Cardiac muscle cell (in vitro differentiated cells and primary cell): Measurements from ENCODE around the gene HEPH. TPM values are rescaled to one million over a fixed set of nuclear protein-coding genes. Genes with fewer than 3 reads are reported as not detected.

Experiments used
- DNase-seq, 2 donors: peaks; one replicate each; pipeline versions ENCODE4 v3.0.0 to v3.0.0-alpha.2; 2010 to 2017; ENCODE audit warnings: low read depth in 1 of 2, low spot score in 1 of 2
- H3K27ac ChIP-seq: fragments of 200-600 bp; sonication (generic); 2 replicates; pipeline ENCODE4 v1.5.1; 2016
- H3K27me3 ChIP-seq: fragments of 200-600 bp; sonication (generic); 2 replicates; pipeline ENCODE4 v1.6.0; 2016; ENCODE audit warnings: control low read depth
- H3K36me3 ChIP-seq: fragments of 200-600 bp; sonication (generic); 2 replicates; pipeline ENCODE4 v1.5.1; 2016; ENCODE audit warnings: control low read depth
- H3K4me1 ChIP-seq: fragments of 200-600 bp; sonication (generic); 2 replicates; pipeline ENCODE4 v1.8.1; 2017; ENCODE audit warnings: low read depth, mild to moderate bottlenecking, mixed run types
- H3K4me3 ChIP-seq: fragments of 200-600 bp; sonication (generic); 2 replicates; pipeline ENCODE4 v1.5.1; 2016; ENCODE audit warnings: mild to moderate bottlenecking
- H3K9me3 ChIP-seq: fragments of 200-600 bp; sonication (generic); 2 replicates; pipeline ENCODE4 v1.5.1; 2017; ENCODE audit warnings: low read depth, mild to moderate bottlenecking, control low read depth
- polyA plus RNA-seq: library from polyadenylated mRNA; unstranded; fragments of >200 nt; fragmentation: Nextera tagmentation; extraction: Ambion mirVana; gene quantifications from 2 replicates; pipeline ENCODE4 v1.2.1, GENCODE V29; 2016
- total RNA-seq: library from RNA; depleted of rRNA; stranded (reverse); fragments of >200 nt; gene quantifications from 2 replicates; pipeline ENCODE4 v1.2.3, GENCODE V29; 2016
- TF ChIP-seq, protein P1 (sequence below): IDR thresholded peaks from 2 replicates; pipeline ENCODE4 v1.5.1; 2012; ENCODE audit warnings: low read depth, mild to moderate bottlenecking, low read length

The HEPH gene
- total and polyA plus RNA-seq, 2 experiments from 2014 or later: 52.3 to 137 TPM

DNA sequence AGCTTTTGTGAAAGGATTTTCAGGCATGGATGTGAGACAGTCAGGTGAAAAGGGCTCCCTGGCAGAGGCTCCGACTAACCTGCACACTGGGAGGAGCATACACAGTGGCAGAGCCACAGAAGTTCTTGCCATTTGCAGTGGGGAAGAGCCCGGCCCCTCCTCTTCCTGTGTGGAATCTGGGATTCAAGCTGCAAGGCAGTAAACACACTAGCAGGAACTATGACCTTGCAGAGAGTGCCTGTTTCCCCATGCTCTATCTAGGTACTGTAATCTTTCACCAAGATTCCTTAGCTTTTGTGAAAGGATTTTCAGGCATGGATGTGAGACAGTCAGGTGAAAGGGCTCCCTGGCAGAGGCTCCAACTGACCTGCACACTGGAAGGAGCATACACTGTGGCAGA lies 19.8 kb upstream of the HEPH start:
- TF ChIP-seq, protein P1, sequence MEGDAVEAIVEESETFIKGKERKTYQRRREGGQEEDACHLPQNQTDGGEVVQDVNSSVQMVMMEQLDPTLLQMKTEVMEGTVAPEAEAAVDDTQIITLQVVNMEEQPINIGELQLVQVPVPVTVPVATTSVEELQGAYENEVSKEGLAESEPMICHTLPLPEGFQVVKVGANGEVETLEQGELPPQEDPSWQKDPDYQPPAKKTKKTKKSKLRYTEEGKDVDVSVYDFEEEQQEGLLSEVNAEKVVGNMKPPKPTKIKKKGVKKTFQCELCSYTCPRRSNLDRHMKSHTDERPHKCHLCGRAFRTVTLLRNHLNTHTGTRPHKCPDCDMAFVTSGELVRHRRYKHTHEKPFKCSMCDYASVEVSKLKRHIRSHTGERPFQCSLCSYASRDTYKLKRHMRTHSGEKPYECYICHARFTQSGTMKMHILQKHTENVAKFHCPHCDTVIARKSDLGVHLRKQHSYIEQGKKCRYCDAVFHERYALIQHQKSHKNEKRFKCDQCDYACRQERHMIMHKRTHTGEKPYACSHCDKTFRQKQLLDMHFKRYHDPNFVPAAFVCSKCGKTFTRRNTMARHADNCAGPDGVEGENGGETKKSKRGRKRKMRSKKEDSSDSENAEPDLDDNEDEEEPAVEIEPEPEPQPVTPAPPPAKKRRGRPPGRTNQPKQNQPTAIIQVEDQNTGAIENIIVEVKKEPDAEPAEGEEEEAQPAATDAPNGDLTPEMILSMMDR: no peak
- H3K9me3 ChIP-seq: no peaks in the 10 kb centered on the region
- H3K4me1 ChIP-seq: no peaks in the 10 kb centered on the region
- H3K27ac ChIP-seq: no peak overlapping the region
- no peak overlapping the region for H3K4me3 ChIP-seq
- no peaks in the 10 kb centered on the region for H3K36me3 ChIP-seq
- no peaks in the 10 kb centered on the region for H3K27me3 ChIP-seq
- no peak for DNase-seq

GRCh38 chrX:66149519-66149918 lies 14.5 kb upstream of the HEPH start:
- Histone ChIP-seq H3K36me3 (no peaks in the 10 kb centered on the region), H3K9me3 (no peaks in the 10 kb centered on the region), H3K27me3 (no peaks in the 10 kb centered on the region), H3K4me3 (no peak overlapping the region), H3K4me1 (no peaks in the 10 kb centered on the region), H3K27ac (no peak overlapping the region)
- no peak for DNase-seq
- TF ChIP-seq, protein P1: no peak

DNA sequence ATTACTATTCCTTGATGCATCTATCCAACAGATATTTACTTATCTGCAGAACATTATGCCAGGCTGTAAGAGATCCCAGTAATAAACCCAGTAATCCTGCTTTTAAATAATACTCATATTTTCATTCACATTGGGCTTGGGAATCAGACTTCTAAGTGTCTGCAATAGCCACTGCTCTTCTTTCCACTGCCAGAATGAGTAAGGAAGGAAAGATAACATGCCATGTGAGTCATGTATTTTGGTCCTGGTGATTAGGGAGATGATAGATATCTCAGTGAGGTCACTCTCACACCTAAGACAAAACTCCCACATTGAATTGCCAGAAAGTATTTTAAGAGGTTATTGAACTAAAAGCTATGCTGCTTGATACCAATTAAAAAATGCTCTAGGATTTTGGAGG lies 13.9 kb upstream of the HEPH start:
- TF ChIP-seq, protein P1: no peak
- Histone ChIP-seq H3K4me3 (no peak overlapping the region), H3K27me3 (no peaks in the 10 kb centered on the region), H3K27ac (no peak overlapping the region), H3K9me3 (no peaks in the 10 kb centered on the region), H3K36me3 (no peaks in the 10 kb centered on the region), H3K4me1 (no peaks in the 10 kb centered on the region)
- DNase-seq: no peak

GRCh38 chrX:66162331-66162822 lies 1.7 kb upstream of the HEPH start:
- TF ChIP-seq, protein P1: no peak
- Histone ChIP-seq H3K36me3 (no peaks in the 10 kb centered on the region), H3K27me3 (no peaks in the 10 kb centered on the region), H3K27ac (no peak overlapping the region), H3K9me3 (no peaks in the 10 kb centered on the region), H3K4me3 (no peak overlapping the region), H3K4me1 (no peaks in the 10 kb centered on the region)
- DNase-seq: no peak

GRCh38 chrX:66163447-66163846 lies 600 bp upstream of the HEPH start:
- Histone ChIP-seq H3K27me3 (no peaks in the 10 kb centered on the region), H3K36me3 (no peaks in the 10 kb centered on the region), H3K4me3 (no peak overlapping the region), H3K27ac (no peak overlapping the region), H3K4me1 (no peaks in the 10 kb centered on the region), H3K9me3 (no peaks in the 10 kb centered on the region)
- DNase-seq: no peak
- TF ChIP-seq, protein P1: no peak

- Histone ChIP-seq H3K36me3 (no peaks in the 10 kb centered on the region), H3K9me3 (peaks cover 3% of the 10 kb centered on the region), H3K27ac (peak overlapping the region; percentile 77), H3K4me1 (no peaks in the 10 kb centered on the region), H3K27me3 (no peaks in the 10 kb centered on the region), H3K4me3 (peak overlapping the region; percentile 57)
- DNase-seq: no peak
- TF ChIP-seq, protein P1: no peak
Measured at GRCh38 chrX:66164470-66164869, 423 bp downstream of the HEPH start.
